HUES64 (cell line): ENCODE results near the gene VSIG10.
"Not testable (repeated sequence)": the region's sequence is repeated elsewhere in the genome, so short reads cannot be mapped to it uniquely, and the experiment has no call there.

ENCODE experiments used
- H3K27ac ChIP-seq: 2 replicates; pipeline ENCODE4 v1.7.0; 2013; ENCODE audit warnings: low read depth, low read length, inconsistent platforms
- H3K27me3 ChIP-seq: 2 replicates; pipeline ENCODE4 v1.6.1; 2013; ENCODE audit warnings: mild to moderate bottlenecking, low read length; ENCODE audit not compliant: insufficient read depth
- H3K36me3 ChIP-seq: 2 replicates; pipeline ENCODE4 v1.6.1; 2013; ENCODE audit warnings: mild to moderate bottlenecking, low read length; ENCODE audit not compliant: insufficient read depth
- H3K4me1 ChIP-seq: 2 replicates; pipeline ENCODE4 v1.6.1; 2013; ENCODE audit warnings: mild to moderate bottlenecking, low read length, moderate library complexity; ENCODE audit not compliant: insufficient read depth
- H3K4me3 ChIP-seq: 2 replicates; pipeline ENCODE4 v1.5.1; 2013; ENCODE audit warnings: mild to moderate bottlenecking, low read length, moderate library complexity
- H3K9ac ChIP-seq: 2 replicates; pipeline ENCODE4 v1.6.1; 2013; ENCODE audit warnings: mild to moderate bottlenecking, low read depth, low read length
- H3K9me3 ChIP-seq: 2 replicates; pipeline ENCODE4 v1.6.1; 2013; ENCODE audit warnings: low read depth, low read length; ENCODE audit not compliant: insufficient read depth
- WGBS: fragments of 150-250, 120-280 bp; methylation state at CpG from one replicate; pipeline ENCODE4 v1.1.7; 2013; ENCODE audit warnings: missing lambda C conversion rate; 5-methylcytosine and 5-hydroxymethylcytosine counted together

Gene VSIG10

GRCh38 chr12:118025168-118025567, 78.6 kb downstream of the VSIG10 start:
- no peaks in the 10 kb centered on the region for H3K4me1 ChIP-seq
- H3K9me3 ChIP-seq = no peaks in the 10 kb centered on the region
- no peaks in the 10 kb centered on the region for H3K27me3 ChIP-seq
- H3K36me3 ChIP-seq = peaks cover 92% of the 10 kb centered on the region
- 92% methylated on average over 4 of the region's 4 CpGs for WGBS
- H3K4me3 ChIP-seq = no peak overlapping the region
- no peak overlapping the region for H3K9ac ChIP-seq
- no peak overlapping the region for H3K27ac ChIP-seq

DNA sequence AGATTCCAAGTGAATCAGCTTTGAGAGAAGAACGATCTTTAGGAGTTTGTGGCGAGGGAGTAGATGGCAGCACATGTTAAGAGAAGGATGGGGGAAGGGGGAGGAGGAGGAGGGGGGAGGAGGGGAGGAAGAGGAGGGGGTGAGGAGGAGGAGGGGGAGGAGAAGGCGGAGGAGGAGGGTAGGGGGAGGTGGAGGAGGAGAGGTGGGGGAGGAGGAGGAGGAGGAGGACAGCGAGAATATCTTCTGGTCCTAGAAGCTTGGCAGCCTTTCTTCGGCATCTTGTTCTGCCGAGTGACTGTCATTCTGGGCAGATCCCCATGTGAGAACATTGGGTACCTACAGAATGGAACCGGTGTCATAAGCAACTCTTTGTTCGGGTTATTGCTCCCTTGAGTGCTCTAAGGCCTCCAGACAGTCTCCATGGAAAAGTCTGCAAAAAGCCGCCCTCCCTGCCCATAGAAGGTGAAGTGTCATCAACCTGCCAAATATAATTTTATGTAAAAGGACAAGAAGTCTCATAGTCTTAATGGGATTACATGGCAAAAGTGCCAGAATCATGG, 80.4 kb downstream of the VSIG10 start:
- Histone ChIP-seq H3K36me3 (peaks cover 92% of the 10 kb centered on the region), H3K4me1 (no peaks in the 10 kb centered on the region), H3K9me3 (no peaks in the 10 kb centered on the region), H3K4me3 (no peak overlapping the region), H3K9ac (no peak overlapping the region), H3K27me3 (no peaks in the 10 kb centered on the region), H3K27ac (no peak overlapping the region)
- WGBS = 90% methylated on average over 7 of the region's 9 CpGs

DNA sequence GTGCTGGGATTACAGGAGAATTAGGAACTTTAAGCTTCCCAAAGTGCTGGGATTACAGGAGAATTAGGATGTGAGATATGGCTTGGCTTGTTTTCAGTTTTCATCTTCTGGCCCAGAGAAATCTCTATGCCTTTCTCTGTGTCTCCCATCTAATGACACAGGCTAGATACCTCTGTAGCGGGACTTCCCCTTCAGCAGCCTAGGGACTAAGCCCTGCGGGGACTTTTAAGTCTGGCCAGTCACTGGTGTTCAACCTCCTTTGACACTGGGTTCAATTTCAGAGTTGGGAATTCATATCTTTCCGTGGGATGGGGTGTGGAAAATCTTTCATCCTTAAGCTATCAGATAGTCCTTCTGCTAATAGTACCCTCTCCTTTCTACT, 81.1 kb downstream of the VSIG10 start:
- peaks cover 93% of the 10 kb centered on the region for H3K36me3 ChIP-seq
- H3K9ac ChIP-seq = no peak overlapping the region
- H3K27ac ChIP-seq = no peak overlapping the region
- no peaks in the 10 kb centered on the region for H3K4me1 ChIP-seq
- 92% methylated on average over 2 of the region's 3 CpGs for WGBS
- H3K27me3 ChIP-seq = no peaks in the 10 kb centered on the region
- H3K9me3 ChIP-seq = no peaks in the 10 kb centered on the region
- no peak overlapping the region for H3K4me3 ChIP-seq

DNA sequence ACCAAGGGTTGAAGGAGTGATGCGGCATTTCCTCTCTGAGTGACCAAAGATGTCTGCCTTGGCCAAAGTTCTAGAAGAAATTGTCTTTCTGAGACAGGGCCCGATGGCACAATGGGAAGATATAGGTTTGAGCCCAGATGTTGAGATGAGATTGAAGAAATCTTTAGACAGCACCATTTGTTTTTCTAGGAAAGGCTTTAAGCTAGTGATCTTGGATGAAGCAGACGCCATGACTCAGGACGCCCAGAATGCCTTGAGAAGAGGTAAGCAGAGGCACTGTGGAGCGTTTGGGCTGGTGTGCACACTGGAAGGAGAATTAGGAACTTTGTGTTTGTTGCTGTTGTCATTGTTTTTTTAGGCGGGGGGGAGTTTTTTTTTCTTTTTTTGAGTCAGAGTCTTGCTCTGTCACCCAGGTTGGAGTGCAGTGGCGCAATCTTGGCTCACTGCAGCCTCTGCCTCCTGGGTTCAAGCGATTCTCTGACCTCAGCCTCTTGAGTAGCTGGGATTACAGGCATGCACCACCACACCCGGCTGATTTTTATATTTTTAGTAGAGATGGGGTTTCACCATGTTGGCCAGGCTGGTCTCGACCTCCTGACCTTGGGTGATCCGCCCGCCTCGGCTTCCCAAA, 81.6 kb downstream of the VSIG10 start:
- not testable (repeated sequence) for H3K4me3 ChIP-seq, H3K27ac ChIP-seq, H3K4me1 ChIP-seq, H3K9ac ChIP-seq, H3K9me3 ChIP-seq, H3K27me3 ChIP-seq
- WGBS = 94% methylated on average over 13 of the region's 13 CpGs
- H3K36me3 ChIP-seq = peaks cover 90% of the 10 kb centered on the region

DNA sequence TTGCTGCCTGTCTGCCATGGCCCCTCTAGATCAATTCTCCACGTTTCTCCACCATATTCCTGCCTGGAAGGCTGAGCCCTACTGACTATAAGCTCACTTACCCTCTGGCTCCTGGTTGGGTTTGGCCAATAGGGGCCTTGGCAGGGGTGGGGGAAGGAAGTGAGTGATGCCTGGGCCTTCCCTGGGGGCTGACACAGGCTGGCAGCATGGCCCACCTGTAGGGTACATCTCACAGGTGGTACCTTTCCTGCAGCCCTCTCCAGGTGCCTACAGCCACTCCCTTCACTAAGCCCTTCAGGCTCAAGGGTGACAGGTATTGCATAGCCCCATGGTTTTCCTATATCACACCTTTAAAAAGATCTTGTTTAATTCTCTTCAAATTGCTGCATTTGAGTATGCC, 83.8 kb downstream of the VSIG10 start:
- Histone ChIP-seq H3K9ac (no peak overlapping the region), H3K36me3 (peaks cover 69% of the 10 kb centered on the region), H3K4me3 (no peak overlapping the region), H3K27me3 (no peaks in the 10 kb centered on the region), H3K9me3 (no peaks in the 10 kb centered on the region), H3K27ac (no peak overlapping the region), H3K4me1 (peaks cover 4% of the 10 kb centered on the region; the same call in 1 of the 2 replicates)
- WGBS = 85% methylated on average over 1 of the region's 1 CpG

DNA sequence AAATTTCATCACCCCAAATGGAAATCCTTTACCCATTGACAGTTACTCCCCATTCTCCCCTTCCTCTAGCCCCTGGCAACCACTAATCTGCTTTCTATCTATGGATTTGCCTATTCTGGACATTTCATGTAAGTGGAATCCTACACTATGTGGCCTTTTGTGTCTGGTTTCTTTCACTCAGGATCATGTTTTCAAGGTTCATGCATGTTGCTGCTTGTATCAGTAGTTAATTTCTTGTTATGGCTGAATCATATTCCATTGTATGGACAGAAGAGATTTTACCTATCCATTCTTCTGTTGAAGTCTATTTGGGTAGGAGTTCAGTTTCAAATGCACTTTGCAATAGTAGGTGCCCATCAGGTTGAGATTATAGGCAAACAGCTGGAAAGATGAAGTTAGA, 85.9 kb downstream of the VSIG10 start:
- Histone ChIP-seq H3K4me3 (peak overlapping the region; percentile 81), H3K36me3 (peaks cover 52% of the 10 kb centered on the region), H3K27ac (no peak overlapping the region), H3K9ac (no peak overlapping the region), H3K27me3 (no peaks in the 10 kb centered on the region), H3K4me1 (peaks cover 4% of the 10 kb centered on the region; the same call in 1 of the 2 replicates), H3K9me3 (no peaks in the 10 kb centered on the region)

- peak within 1 kb of the TSS; percentile 60; the same call in 1 of the 2 replicates for H3K27ac ChIP-seq
- no peaks in the 10 kb centered on the region for H3K27me3 ChIP-seq
- peak within 1 kb of the TSS; percentile 81 for H3K4me3 ChIP-seq
- peak within 1 kb of the TSS; percentile 94 for H3K9ac ChIP-seq
- WGBS = 1% methylated on average over 61 of the region's 61 CpGs
- peaks cover 4% of the 10 kb centered on the region; the same call in 1 of the 2 replicates for H3K4me1 ChIP-seq
- H3K9me3 ChIP-seq = no peaks in the 10 kb centered on the region
- H3K36me3 ChIP-seq = peaks cover 40% of the 10 kb centered on the region
Measured at GRCh38 chr12:118016424-118017264, 87.2 kb downstream of the VSIG10 start, which contains the start of gene RFC5. RFC5 (plus strand) TSS chr12:118016703; CDS start chr12:118016828, 125 bp downstream.

GRCh38 chr12:118015944-118016343, 87.9 kb downstream of the VSIG10 start:
- H3K9ac ChIP-seq = no peak overlapping the region

DNA sequence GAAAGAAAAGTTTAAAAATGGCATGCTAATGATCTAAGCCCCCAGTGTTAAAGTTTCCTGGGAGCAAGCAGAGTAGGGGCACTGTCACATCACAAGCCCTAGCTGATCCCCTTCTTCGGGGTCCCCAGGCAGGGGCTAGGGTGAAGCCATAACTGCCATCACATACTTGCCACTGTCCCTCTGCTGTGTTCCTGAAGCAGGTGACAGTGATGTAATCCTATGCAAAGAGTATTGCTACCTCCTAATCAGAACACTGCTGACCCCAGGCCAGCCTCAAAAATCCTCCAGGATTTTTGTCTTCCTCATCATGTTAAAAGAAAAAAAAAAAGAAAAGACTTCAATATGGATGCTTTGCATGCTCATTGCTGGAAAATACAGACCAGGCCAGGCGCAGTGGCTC, 88.5 kb downstream of the VSIG10 start:
- H3K9ac ChIP-seq = no peak overlapping the region
- 92% methylated on average over 2 of the region's 2 CpGs for WGBS
- H3K36me3 ChIP-seq = peaks cover 26% of the 10 kb centered on the region
- peaks cover 4% of the 10 kb centered on the region; the same call in 1 of the 2 replicates for H3K4me1 ChIP-seq
- no peak overlapping the region for H3K4me3 ChIP-seq
- no peak overlapping the region for H3K27ac ChIP-seq
- no peaks in the 10 kb centered on the region for H3K9me3 ChIP-seq
- H3K27me3 ChIP-seq = no peaks in the 10 kb centered on the region

More at GRCh38 chr12:118015944-118016343, 87.9 kb downstream of the VSIG10 start:
- Histone ChIP-seq H3K36me3 (peaks cover 33% of the 10 kb centered on the region), H3K27ac (no peak overlapping the region), H3K9me3 (no peaks in the 10 kb centered on the region), H3K4me1 (peaks cover 4% of the 10 kb centered on the region; the same call in 1 of the 2 replicates), H3K27me3 (no peaks in the 10 kb centered on the region), H3K4me3 (peak overlapping the region; percentile 81)
- WGBS = 50% methylated on average over 7 of the region's 9 CpGs
